Transverse colon (tissue), 4 donors: ENCODE results near the gene DPP7.

Experiments
- CTCF ChIP-seq, 5 experiments: fragments of 200-600 bp in 3 of 5; fragments of 450-650 bp in 2 of 5; sonication (generic) in 3 of 5; IDR thresholded peaks; 1 replicate in 2 of 5; 2 replicates in 3 of 5; pipeline ENCODE4 v1.5.1; 2016 to 2017; ENCODE audit warnings: antibody characterized with exemption in 5 of 5, inconsistent platforms in 3 of 5, mild to moderate bottlenecking in 2 of 5, moderate library complexity in 1 of 5
- EP300 ChIP-seq: sonication (generic); formaldehyde crosslinking; IDR thresholded peaks from one replicate; pipeline ENCODE4 v1.6.1; 2017; ENCODE audit warnings: antibody characterized with exemption, low read depth
- POLR2A ChIP-seq: fragments of 450-650 bp; IDR thresholded peaks from one replicate; pipeline ENCODE4 v1.6.1; 2016; ENCODE audit warnings: antibody characterized with exemption, mild to moderate bottlenecking, moderate library complexity
- POLR2AphosphoS5 ChIP-seq, 3 donors: sonication (generic); formaldehyde crosslinking; IDR thresholded peaks; one replicate each; pipeline ENCODE4 v1.6.1; 2016; ENCODE audit warnings: antibody characterized with exemption in 3 of 3

- TF ChIP-seq CTCF (IDR thresholded peaks at IDR 0.05) (no peak), EP300 (no peak), POLR2AphosphoS5 (IDR thresholded peaks at IDR 0.05) (no peak), POLR2A (no peak)
Measured at GRCh38 chr9:137148661-137149060, 34.1 kb upstream of the DPP7 start.
